Urothelium cell line (cell line): ENCODE data around the gene KRTAP10-7.
"Not testable (repeated sequence)": the region's sequence is repeated elsewhere in the genome, so short reads cannot be mapped to it uniquely, and the experiment has no call there.

Source experiments
- DNase-seq: peaks from one replicate; pipeline ENCODE4 v3.0.0; 2011; ENCODE audit warnings: low spot score, mixed read lengths
- FAIRE-seq: peaks from 2 replicates; lab custom pipeline; 2011; peaks lifted over from hg19 to GRCh38; lab: Jason Lieb, UNC

Gene KRTAP10-7

DNA sequence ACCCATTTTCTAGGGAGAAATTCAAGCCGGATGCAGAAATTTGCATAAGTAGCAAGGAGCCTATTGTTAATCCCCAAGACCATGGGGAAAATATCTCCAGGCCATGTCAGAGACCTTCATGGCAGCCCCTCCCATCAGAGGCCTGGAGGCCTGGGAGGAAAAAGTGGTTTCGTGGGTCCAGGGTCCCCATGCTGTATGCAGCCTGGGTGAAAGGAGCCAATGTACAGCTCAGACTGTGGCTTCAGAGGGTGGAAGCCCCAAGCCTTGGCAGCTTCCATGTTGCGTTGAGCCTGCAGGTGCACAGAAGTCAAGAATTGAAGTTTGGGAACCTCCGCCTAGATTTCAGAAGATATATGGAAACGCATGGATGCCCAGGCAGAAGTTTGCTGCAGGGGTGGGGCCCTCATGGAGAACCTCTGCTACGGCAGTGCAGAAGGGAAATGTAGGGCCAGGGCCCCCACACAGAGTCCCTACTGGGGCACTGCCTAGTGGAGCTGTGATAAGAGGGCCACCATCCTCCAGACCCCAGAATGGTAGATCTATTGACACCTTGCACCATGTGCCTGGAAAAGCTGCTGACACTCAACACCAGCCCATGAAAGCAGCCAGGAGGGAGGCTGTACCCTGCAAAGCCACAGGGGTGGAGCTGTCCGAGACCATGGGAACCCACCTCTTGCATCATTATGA lies 9.9 kb downstream of the KRTAP10-7 start:
- not testable (repeated sequence) for DNase-seq, FAIRE-seq

DNA sequence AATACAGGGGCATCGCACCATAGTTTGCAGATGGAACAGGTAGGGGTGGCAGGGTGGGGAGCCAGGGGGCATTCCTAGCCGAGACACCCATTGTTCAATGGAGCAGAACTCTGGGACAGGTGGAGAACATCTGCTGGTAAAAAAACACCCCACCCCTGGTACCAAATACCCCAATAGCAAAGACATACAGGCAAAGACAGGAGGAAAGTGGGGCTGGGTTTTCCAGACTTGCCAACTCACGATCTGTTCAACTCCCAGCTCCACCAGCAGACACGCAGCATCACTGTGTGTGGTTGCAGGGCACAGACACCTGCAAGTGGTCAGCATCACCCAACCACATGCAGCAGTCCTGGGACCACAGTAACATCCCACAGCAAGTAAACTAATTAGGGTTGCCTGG lies 11.2 kb downstream of the KRTAP10-7 start:
- no peak for FAIRE-seq
- DNase-seq, result no peak

DNA sequence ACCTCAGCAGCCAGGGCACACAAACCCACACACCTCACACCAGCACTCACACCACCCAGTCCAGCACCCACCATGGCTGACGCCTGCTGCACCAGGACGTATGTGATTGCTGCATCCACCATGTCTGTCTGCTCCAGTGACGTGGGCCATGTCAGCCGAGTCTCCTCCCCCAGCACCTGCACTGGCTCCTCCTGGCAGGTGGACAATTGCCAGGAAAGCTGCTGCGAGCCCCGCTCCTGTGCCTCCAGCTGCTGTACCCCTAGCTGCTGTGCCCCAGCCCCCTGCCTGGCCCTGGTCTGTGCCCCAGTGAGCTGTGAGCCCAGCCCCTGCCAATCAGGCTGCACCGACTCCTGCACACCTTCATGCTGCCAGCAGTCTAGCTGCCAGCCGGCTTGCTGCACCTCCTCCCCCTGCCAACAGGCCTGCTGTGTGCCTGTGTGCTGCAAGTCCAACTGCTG lies 11.7 kb downstream of the KRTAP10-7 start, which contains the start of gene KRTAP10-8:
TSS of gene KRTAP10-8 (plus strand) at position 51 of the 458 bp plus-strand sequence. CDS start at position 73, 22 bp downstream.
- no peak for DNase-seq
- no peak for FAIRE-seq

DNA sequence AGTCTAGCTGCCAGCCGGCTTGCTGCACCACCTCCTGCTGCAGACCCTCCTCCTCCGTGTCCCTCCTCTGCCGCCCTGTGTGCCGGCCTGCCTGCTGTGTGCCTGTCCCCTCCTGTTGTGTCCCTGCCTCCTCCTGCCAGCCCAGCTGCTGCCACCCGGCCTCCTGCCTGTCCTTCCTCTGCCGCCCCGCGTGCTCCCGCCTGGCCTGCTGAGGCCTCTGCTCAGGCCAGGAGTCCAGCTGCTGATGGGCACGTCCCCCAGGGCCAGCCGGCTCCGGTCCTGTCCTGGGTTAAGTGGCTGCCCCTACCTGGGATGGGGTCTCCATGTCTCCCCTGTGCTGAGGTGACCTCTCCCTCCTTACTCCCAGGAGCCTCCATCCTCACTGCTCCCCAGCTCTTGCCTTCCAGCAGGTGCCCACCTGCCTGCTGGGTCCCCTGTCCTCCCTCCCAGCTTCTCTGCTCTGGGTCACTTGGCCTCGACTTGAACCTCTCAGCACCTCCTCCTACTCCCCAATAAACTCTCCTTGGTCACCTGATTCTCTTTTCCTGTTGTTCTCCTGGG lies 12.4 kb downstream of the KRTAP10-7 start:
- FAIRE-seq, result no peak

DNA sequence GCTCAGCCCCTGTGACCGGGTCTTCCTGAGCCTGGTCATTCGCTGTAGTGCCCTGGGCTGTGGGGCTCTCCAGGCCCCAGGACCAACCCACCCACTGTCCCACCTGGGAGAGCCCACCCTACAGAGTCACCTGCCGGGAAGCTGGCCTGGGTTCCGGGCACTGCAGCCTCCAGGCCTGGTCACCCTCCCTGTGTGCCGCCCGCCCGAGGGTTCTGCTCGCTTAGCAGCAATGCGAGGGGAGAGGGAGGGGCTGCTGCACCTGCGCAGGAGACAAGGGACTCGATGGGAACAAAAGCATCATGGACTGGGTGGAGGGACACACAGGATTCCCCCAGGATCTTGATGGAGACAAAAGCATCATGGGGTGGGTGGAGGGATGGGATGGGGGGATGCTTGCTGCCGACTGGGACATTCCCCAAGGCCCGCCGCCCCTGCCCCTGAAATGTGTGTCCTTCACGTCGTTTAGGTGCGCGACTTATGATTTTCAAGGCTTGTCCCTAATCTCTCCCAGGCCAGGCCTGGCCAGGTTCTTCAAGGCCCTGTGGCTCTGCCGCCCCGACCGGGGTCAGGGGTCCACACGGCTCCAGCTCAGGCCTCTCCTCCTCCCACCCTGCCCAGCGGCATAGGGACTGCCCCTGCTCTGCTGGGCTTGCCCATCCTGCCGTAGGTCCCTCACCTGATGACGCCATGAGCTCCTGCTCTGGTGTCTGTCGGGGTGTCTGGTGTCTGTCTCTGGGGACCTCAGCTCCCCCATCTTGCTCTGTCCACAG lies 13.2 kb downstream of the KRTAP10-7 start:
- no peak for FAIRE-seq
- no peak for DNase-seq

More for the DNA sequence above, 12.4 kb downstream of the KRTAP10-7 start:
- no peak for DNase-seq

DNA sequence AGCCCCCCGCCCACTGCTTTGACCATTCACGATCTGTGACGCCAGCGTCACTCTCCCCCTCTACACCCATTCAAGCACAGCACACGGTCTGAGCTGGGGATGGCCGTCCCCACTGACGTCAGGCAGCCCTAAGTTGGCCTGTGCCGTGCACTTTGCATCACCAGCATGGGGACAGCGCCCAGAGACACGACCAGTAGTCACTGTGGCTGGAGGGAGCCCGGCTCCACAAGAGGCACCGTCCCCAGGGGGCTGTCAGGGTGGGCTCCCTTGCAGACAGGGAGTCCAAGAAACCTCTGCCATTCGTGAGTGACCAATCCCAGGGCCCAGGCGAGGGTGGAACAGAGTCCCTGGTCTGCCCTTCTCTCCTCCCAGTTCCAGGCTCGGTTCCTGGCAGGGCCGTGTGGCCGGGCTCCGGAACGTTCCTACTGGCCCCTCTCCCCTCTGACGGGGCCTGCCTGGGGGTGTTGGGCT lies 13.8 kb downstream of the KRTAP10-7 start:
- DNase-seq, result no peak
- no peak for FAIRE-seq

DNA sequence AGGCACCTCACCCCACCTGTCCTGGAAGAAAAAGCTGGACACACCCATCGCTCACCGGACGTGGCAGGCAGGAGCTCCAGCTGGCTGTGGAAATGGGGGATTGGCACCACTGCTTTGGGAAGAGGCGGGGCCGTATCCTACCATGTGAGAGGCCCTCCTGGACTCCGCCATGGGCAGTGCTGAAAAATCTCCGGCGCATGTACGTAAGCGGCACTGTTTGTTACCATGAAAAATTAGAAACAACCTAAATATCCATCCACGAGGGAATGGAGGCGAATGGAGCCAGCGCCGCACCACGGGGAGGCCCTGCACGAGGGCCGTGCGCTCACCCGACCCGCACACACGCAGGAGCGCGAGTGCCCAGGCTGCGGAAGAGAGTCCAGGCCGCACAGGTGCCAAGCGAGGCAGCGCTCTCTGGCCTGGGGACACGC lies 14.6 kb downstream of the KRTAP10-7 start:
- FAIRE-seq (no peak), DNase-seq (no peak)

DNA sequence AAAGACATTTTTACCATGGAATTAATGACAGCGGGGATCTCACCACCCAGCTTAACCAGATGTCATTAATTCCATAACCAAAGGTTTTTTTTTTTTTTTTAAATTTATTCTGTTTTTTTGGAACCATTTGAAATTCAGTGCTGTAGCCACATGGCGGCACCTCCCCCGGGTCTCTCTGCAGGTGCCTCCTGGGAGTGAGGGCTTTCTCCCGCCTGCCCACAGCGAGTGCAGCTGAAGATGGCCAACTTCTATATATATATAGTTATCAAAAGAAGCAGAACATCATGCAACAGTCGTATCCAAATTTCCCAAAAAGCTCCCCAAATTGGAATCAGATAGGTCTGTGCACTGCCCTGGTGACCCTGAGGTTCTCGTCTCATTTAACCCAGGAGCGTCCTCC lies 15.1 kb downstream of the KRTAP10-7 start:
- no peak for FAIRE-seq
- no peak for DNase-seq

DNA sequence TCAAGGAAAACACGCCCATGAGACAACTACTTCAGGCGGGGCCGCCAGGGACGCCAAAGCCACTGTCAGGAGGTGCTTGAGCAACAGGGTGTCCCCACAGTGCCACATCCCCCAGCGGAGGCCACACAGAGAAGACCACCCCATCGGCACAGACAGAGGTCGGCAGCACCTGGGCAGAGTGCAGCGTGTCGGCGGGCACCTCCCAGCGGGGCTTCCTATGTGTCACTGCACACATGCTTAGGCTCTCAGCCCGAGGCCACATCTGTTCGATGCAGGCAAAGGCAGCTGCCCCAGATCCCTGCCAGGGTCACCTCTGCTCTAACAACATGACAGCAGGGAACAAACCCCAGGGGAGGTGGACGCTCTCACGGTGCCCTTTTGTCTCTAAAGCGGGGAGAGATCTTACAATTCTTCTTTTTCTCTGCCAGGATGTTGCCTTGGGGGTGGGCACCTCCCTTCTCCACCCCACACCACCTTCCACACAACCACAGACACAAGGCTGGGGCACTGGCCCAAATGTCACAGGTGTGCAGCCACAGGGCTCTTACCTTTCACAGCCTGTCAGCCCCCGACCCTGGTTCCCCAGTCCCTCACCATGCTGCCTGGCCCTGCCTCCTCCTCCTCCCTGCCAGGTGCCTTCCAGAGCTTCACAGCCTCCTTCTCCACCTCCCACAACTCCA lies 15.7 kb downstream of the KRTAP10-7 start:
- FAIRE-seq, result no peak
- DNase-seq, result no peak

DNA sequence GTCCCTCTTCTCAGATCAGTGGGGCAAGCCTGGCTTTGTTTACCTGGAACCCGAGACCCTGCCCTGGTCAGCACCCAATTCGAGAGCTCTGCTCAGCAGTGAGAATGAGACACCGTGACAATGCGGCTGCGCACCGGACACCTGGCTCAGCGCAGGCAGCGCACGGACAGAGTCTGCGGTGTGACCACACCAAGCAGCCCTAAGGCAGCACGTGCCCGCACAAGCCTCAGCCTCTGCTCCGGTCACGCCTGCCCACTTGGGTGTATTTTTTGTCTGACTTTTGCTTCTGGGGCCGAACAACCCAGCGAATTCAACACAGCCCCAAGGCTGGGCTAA lies 16.2 kb downstream of the KRTAP10-7 start:
- no peak for DNase-seq
- no peak for FAIRE-seq

DNA sequence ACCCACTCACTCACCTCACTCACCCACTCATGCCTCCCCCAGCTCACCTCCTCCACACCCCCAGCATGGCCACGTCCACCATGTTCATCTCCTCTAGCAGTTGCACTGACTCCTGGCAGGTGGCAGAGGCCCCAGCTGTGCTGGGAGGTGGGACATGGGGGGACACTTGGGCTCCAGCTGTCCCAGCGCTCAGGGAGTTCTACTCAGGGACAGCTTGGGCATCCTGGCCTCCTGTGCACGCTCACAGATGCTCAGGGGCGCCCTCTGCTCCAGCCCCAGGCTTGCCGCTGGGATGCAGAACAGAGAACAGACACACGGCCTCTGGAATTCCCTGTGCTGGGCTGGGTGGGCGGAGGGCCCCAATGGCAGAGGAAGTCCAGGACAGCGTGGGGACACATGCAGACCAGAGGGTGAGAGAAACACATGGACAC lies 16.7 kb downstream of the KRTAP10-7 start:
- no peak for DNase-seq
- FAIRE-seq, result no peak

DNA sequence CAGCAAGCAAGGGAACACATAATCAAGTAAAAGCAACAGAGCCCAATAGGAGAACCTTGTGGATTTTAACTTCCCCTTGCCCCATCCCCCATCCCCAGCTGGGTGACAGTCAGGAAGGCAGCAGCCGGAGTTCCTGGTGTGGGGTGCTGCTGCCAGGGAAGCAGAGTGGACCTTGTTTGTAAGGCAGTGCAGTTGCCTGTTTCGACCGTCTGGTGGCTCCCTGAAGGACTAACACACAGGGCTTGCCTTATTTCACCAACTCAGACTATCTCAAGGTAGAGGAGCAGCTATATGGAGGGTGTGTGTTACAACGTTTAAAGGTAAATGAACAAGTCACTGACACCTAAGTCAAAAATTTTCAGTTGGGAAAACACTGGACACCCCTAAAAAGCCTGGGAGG lies 18.1 kb downstream of the KRTAP10-7 start:
- FAIRE-seq, result no peak
- DNase-seq, result no peak

DNA sequence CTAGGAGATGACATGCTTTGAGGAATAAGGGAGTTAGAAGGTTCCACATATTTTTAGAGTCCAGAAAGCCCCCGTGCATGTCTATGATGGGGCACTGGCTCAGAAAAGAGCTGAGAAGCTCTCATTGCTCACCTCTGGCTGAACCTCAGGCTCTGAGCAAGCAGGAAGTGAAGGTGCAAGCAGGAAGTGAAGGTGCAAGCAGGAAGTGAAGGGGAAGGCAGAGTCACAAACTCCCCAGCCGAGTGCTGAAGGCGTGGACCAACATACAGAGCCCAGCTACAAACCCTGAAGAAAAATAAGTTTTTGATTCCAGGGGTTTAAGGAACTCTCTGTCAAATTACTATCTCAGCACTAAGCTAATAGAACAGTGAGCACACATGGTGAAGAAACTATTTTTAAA lies 18.5 kb downstream of the KRTAP10-7 start:
- no peak for DNase-seq
- no peak for FAIRE-seq

DNA sequence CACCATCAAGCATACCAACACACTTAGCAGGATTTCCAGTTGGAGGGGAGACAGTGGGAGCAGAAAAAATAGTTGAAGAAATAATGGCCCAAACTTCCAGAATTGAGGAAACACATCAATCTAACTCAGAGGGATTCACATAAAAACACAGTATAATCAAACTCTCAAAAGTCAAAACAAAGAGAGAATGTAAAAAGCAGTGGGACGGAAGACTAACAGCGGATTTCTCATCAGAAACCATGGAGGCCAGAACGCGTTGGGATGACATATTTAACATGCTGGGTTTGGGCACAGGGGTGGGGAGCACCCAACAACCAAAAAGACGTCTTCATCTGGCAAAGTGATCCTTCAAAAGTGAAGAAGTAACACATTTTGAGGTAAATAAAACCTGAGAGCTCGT lies 19.5 kb downstream of the KRTAP10-7 start:
- DNase-seq (no peak), FAIRE-seq (no peak)

DNA sequence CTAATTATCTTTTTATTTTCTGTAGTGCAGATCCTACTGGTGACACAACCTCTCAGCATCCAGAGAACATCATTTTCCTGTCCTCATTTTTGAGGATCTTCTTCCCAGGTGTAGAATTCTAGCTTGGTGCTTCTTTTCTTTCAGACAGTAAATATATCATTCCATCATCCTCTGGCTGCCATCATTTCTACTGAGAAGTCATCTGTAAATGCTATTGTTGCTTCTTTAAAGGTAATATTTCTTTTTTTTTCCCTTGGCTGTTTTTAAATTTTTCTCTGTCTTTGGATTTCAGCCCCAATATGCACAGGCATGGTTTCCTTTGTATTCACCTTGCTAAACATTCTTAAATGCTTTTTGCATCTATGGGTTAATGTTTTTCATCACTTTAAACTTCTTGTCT lies 23.2 kb downstream of the KRTAP10-7 start:
- FAIRE-seq (no peak), DNase-seq (no peak)

DNA sequence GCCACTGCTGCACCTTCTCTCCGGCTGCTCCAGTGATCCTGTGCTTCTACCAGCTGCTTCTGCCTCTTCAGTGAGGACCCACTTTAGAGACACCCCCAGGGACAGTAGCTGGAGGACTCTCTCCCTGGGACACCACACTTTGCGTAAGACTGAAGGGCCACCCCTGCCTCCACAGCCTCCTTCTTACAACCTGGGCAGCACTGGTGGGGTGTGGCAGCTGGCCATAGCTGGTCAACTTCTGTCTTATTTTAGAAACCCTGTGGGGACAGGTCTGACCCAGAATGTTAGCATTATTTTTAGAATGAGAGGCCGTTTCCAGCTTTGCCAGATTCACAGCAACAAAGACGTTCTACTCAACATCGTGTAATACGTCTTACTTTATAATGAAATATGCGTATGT lies 25.4 kb downstream of the KRTAP10-7 start:
- FAIRE-seq (no peak), DNase-seq (no peak)

DNA sequence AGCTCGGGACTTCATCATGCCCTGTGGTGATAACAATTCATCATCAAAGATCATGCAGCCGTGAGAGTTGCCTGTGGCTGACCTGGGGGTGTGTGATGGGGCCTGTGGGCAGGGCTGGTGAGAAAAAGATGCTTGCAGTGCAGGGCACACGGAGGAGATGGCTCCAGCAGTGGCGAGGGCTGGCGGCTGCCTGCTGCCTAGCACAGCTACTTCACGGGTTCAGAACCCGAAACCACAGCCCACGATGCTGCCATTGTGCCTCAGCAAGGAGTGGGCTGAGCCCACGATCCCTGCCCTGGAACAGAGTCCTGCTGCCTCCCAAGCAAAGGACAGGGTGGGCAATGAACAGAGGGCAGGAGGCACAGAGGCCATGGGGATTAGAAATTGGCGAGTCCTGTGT lies 25.9 kb downstream of the KRTAP10-7 start:
- FAIRE-seq (no peak), DNase-seq (no peak)

DNA sequence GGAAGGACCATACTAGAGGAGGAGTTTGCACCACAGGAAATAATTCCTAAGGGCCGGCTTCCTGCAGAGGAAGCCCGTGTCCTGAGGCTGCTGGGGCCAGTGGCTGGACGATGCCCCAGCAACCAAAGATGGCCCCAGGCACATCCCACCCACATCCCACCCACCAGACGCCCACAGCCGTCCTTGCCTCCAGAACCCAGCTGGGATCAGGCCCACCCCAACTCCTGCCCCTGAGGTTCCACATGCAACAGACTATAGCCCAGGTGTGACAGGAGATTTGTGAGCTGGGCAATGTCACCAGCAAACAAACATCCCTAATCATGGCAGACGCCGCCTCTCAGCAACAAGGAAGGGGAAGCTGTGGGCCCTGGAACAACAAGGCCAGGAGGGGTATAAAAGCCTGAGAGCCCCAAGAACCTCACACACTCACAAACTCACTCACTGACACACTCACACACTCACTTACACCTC lies 26.3 kb downstream of the KRTAP10-7 start, which contains the start of gene KRTAP10-9:
TSS of gene KRTAP10-9 (plus strand) at position 421 of the 471 bp plus-strand sequence. CDS start 79 bp downstream, outside the sequence.
- DNase-seq (no peak), FAIRE-seq (no peak)

DNA sequence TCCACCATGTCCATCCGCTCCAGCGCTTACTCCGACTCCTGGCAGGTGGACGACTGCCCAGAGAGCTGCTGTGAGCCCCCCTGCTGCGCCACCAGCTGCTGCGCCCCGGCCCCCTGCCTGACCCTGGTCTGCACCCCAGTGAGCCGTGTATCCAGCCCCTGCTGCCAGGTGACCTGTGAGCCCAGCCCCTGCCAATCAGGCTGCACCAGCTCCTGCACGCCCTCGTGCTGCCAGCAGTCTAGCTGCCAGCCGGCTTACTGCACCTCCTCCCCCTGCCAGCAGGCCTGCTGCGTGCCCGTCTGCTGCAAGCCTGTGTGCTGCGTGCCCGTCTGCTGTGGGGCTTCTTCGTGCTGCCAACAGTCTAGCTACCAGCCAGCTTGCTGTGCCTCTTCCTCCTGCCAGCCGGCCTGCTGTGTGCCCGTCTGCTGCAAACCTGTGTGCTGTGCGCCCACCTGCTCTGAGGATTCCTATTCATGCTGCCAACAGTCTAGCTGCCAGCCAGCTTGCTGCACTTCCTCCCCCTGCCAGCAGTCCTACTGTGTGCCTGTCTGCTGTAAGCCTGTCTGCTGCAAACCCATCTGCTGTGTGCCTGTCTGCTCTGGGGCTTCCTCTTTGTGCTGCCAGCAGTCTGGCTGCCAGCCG lies 26.9 kb downstream of the KRTAP10-7 start:
- DNase-seq, FAIRE-seq: not testable (repeated sequence)

DNA sequence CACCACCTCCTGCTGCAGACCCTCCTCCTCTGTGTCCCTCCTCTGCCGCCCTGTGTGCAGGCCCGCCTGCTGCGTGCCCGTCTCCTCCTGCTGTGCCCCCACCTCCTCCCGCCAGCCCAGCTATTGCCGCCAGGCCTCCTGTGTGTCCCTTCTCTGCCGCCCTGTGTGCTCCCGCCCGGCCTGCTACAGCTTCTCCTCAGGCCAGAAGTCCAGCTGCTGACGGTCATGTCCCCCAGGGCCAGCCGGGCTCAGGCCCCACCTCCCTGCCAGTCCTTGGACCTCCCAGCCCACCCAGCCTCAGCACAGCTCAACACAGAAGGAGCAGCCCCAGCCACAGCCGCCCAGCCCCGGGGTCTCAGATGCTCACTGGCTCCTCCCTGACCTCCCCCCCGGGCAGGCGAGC lies 27.4 kb downstream of the KRTAP10-7 start:
- not testable (repeated sequence) for FAIRE-seq, DNase-seq
